Smooth muscle cell (in vitro differentiated cells): ENCODE data around the gene BUB3. TPM values are rescaled to one million over a fixed set of nuclear protein-coding genes. Genes with fewer than 3 reads are reported as not detected.

ENCODE experiments used
- DNase-seq: peaks from one replicate; lab custom pipeline; 2025; ENCODE audit not compliant: unreplicated experiment; lab: John Stamatoyannopoulos, UW
- H2AFZ ChIP-seq: fragments of 200-600 bp; sonication (generic); 2 replicates; pipeline ENCODE4 v1.6.0; 2016; ENCODE audit warnings: antibody characterized with exemption, low read depth, mild to moderate bottlenecking
- H3F3A ChIP-seq: fragments of 200-600 bp; sonication (generic); 2 replicates; pipeline ENCODE4 v1.6.0; 2017; ENCODE audit warnings: antibody characterized with exemption, low read depth
- H3K27ac ChIP-seq: fragments of 200-600 bp; sonication (generic); 2 replicates; pipeline ENCODE4 v1.5.1; 2016; ENCODE audit warnings: low read depth, mild to moderate bottlenecking
- H3K27me3 ChIP-seq: fragments of 200-600 bp; sonication (generic); 2 replicates; pipeline ENCODE4 v1.6.1; 2016; ENCODE audit warnings: low read depth, mild to moderate bottlenecking
- H3K36me3 ChIP-seq: fragments of 200-600 bp; sonication (generic); 2 replicates; pipeline ENCODE4 v1.5.1; 2016; ENCODE audit warnings: low read depth
- H3K4me1 ChIP-seq: fragments of 200-600 bp; sonication (generic); 2 replicates; pipeline ENCODE4 v1.5.1; 2016; ENCODE audit warnings: low read depth
- H3K4me2 ChIP-seq: fragments of 200-600 bp; sonication (generic); 2 replicates; pipeline ENCODE4 v1.6.0; 2016; ENCODE audit warnings: mild to moderate bottlenecking
- H3K4me3 ChIP-seq: fragments of 200-600 bp; sonication (generic); 2 replicates; pipeline ENCODE4 v1.5.1; 2016; ENCODE audit warnings: mild to moderate bottlenecking
- H3K79me2 ChIP-seq: fragments of 200-600 bp; sonication (generic); 2 replicates; pipeline ENCODE4 v1.6.0; 2016; ENCODE audit warnings: low read depth, mild to moderate bottlenecking
- H3K9ac ChIP-seq: fragments of 200-600 bp; sonication (generic); 2 replicates; pipeline ENCODE4 v1.6.0; 2016; ENCODE audit warnings: low read depth
- H3K9me3 ChIP-seq: fragments of 200-600 bp; sonication (generic); replicated peaks from 2 replicates; pipeline ENCODE4 v1.5.1; 2016; ENCODE audit warnings: low read depth
- H4K20me1 ChIP-seq: fragments of 200-600 bp; sonication (generic); 2 replicates; pipeline ENCODE4 v1.6.0; 2016; ENCODE audit warnings: low read depth
- CTCF ChIP-seq: fragments of 200-600 bp; sonication (generic); IDR thresholded peaks from 2 replicates; pipeline ENCODE4 v1.5.1; 2017; ENCODE audit warnings: borderline replicate concordance, mild to moderate bottlenecking, antibody characterized with exemption; ENCODE audit not compliant: insufficient read depth, poor library complexity, severe bottlenecking
- WGBS: methylation state at CpG from one replicate; pipeline ENCODE4 v1.1.7; 2016; ENCODE audit warnings: low lambda C conversion rate; 5-methylcytosine and 5-hydroxymethylcytosine counted together
- polyA plus RNA-seq: library from polyadenylated mRNA; unstranded; fragments of >200 nt; fragmentation: Nextera tagmentation; extraction: Ambion mirVana; gene quantifications from 2 replicates; pipeline ENCODE4 v1.2.1, GENCODE V29; 2016
- total RNA-seq: library from RNA; depleted of rRNA; stranded (reverse); fragments of >200 nt; gene quantifications from 2 replicates; pipeline ENCODE4 v1.2.3, GENCODE V29; 2014

The BUB3 gene
- total and polyA plus RNA-seq, 2 experiments from 2014 or later = 75.3 to 78.4 TPM

- H3K27ac ChIP-seq = no peak overlapping the region
- peaks cover 100% of the 10 kb centered on the region for H3K27me3 ChIP-seq
- no peak overlapping the region for H3K9ac ChIP-seq
- no peaks in the 10 kb centered on the region for H3K36me3 ChIP-seq
- peak overlapping the region; percentile 76 for H3K4me2 ChIP-seq
- 5% methylated on average over 43 of the region's 43 CpGs for WGBS
- no peaks in the 10 kb centered on the region for H3K9me3 ChIP-seq
- H4K20me1 ChIP-seq = no peaks in the 10 kb centered on the region
- no peak overlapping the region for H3K4me3 ChIP-seq
- H3K79me2 ChIP-seq = no peaks in the 10 kb centered on the region
- no peaks in the 10 kb centered on the region for H3F3A ChIP-seq
- H2AFZ ChIP-seq = no peak overlapping the region
- no peak for TF ChIP-seq CTCF
- peaks cover 29% of the 10 kb centered on the region for H3K4me1 ChIP-seq
- no peak for DNase-seq
Observed at GRCh38 chr10:123140164-123140982, 13.8 kb upstream of the BUB3 start.

GRCh38 chr10:123140983-123141390 lies 13.2 kb upstream of the BUB3 start:
- no peak for DNase-seq
- H4K20me1 ChIP-seq = no peaks in the 10 kb centered on the region

GRCh38 chr10:123141791-123142700 lies 12.2 kb upstream of the BUB3 start:
- DNase-seq = no peak
- H3K27me3 ChIP-seq = peaks cover 100% of the 10 kb centered on the region
- H3K79me2 ChIP-seq = no peaks in the 10 kb centered on the region
- no peak overlapping the region for H3K4me2 ChIP-seq
- 13% methylated on average over 29 of the region's 38 CpGs for WGBS
- peaks cover 33% of the 10 kb centered on the region for H3K4me1 ChIP-seq
- no peak overlapping the region for H2AFZ ChIP-seq
- H3K4me3 ChIP-seq = no peak overlapping the region
- H3F3A ChIP-seq = no peaks in the 10 kb centered on the region
- no peak overlapping the region for H3K27ac ChIP-seq
- no peaks in the 10 kb centered on the region for H4K20me1 ChIP-seq
- H3K9ac ChIP-seq = no peak overlapping the region
- no peaks in the 10 kb centered on the region for H3K36me3 ChIP-seq
- no peak for TF ChIP-seq CTCF
- no peaks in the 10 kb centered on the region for H3K9me3 ChIP-seq

More at GRCh38 chr10:123140983-123141390, 13.2 kb upstream of the BUB3 start:
- WGBS = 20% methylated on average over 6 of the region's 6 CpGs
- no peak overlapping the region for H3K27ac ChIP-seq
- H3K4me2 ChIP-seq = no peak overlapping the region
- no peaks in the 10 kb centered on the region for H3K36me3 ChIP-seq
- H3K27me3 ChIP-seq = peaks cover 100% of the 10 kb centered on the region
- H3K9me3 ChIP-seq = no peaks in the 10 kb centered on the region
- no peak overlapping the region for H3K4me3 ChIP-seq
- H3K4me1 ChIP-seq = peaks cover 32% of the 10 kb centered on the region
- TF ChIP-seq CTCF = no peak
- H2AFZ ChIP-seq = no peak overlapping the region
- no peaks in the 10 kb centered on the region for H3F3A ChIP-seq
- H3K79me2 ChIP-seq = no peaks in the 10 kb centered on the region
- H3K9ac ChIP-seq = no peak overlapping the region
